WTC11 (cell line): ENCODE measurements around the gene DNAAF2.

Source experiments
- ATF3 ChIP-seq: sonication (generic); formaldehyde crosslinking; conservative IDR thresholded peaks from 2 replicates; pipeline ENCODE4 v1.8.1; 2022; ENCODE audit warnings: mild to moderate bottlenecking, missing genetic modification reagents
- CBFB ChIP-seq: sonication (generic); formaldehyde crosslinking; IDR thresholded peaks from 2 replicates; pipeline ENCODE4 v1.8.1; 2022; ENCODE audit warnings: mild to moderate bottlenecking, low read depth, missing genetic modification reagents
- CREB1 ChIP-seq: sonication (generic); formaldehyde crosslinking; IDR thresholded peaks from 2 replicates; pipeline ENCODE4 v1.8.0; 2023; ENCODE audit warnings: mild to moderate bottlenecking, missing genetic modification reagents
- CTCF ChIP-seq: fragments of 200-600 bp; IDR thresholded peaks from 2 replicates; pipeline ENCODE4 v1.8.0; 2022; ENCODE audit warnings: antibody characterized with exemption
- FOXP4 ChIP-seq: sonication (generic); formaldehyde crosslinking; IDR thresholded peaks from 2 replicates; pipeline ENCODE4 v1.8.0; 2022; ENCODE audit warnings: mild to moderate bottlenecking, missing genetic modification reagents
- HMGXB4 ChIP-seq: sonication (generic); formaldehyde crosslinking; IDR thresholded peaks from 2 replicates; pipeline ENCODE4 v1.8.1; 2023; ENCODE audit warnings: mild to moderate bottlenecking, moderate library complexity, missing genetic modification reagents
- NFATC4 ChIP-seq: fragments of 250-450 bp; sonication (Bioruptor Pico); IDR thresholded peaks from 2 replicates; pipeline ENCODE4 v1.9.0; 2021; ENCODE audit warnings: mild to moderate bottlenecking
- ZNF671 ChIP-seq: fragments of 250-450 bp; sonication (Bioruptor Pico); IDR thresholded peaks from 2 replicates; pipeline ENCODE4 v1.8.0; 2021; ENCODE audit warnings: mild to moderate bottlenecking

GRCh38 chr14:49612251-49612650, 22.8 kb downstream of the DNAAF2 start:
- no peak for TF ChIP-seq CTCF
- no peak for TF ChIP-seq FOXP4 (CRISPR knock-in tag)
- TF ChIP-seq CBFB (CRISPR knock-in tag), result no peak
- no peak for TF ChIP-seq ZNF671 (CRISPR knock-in tag)
- TF ChIP-seq ATF3, result no peak
- TF ChIP-seq NFATC4, result no peak
- no peak for TF ChIP-seq HMGXB4 (CRISPR knock-in tag)
- no peak for TF ChIP-seq CREB1 (CRISPR knock-in tag)
